GM18508 (cell line): ENCODE results near the gene CAPNS2.

Experiments used
- ATAC-seq: cut with Tn5 transposase; IDR thresholded peaks from one replicate; pipeline ENCODE4 v1.9.1; 2021; ENCODE audit warnings: moderate number of reproducible peaks; ENCODE audit not compliant: insufficient read depth, unreplicated experiment

Gene CAPNS2

DNA sequence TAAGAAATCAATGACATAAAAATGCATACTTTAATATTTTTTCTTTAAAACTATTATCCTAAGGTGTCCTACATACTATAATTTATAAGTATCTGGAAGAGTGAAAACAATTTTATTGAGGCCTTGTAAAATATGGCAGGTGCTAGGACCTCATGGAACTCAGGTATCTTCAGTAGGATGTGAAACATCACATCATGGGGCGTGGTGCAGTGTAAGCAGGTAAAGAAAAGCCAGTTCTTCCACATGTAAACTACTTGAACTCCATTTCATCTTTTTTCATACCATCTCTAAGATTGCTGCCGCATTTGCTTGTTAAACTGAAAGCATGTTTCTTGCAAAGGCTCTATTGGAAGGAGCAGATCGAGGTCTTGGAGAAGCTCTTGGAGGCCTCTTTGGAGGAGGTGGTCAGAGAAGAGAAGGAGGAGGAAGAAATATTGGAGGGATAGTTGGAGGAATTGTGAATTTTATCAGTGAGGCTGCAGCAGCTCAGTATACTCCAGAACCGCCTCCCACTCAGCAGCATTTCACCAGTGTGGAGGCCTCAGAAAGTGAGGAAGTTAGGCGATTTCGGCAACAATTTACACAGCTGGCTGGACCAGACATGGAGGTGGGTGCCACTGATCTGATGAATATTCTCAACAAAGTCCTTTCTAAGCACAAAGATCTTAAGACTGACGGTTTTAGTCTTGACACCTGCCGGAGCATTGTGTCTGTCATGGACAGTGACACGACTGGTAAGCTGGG is at the start of gene CAPNS2:
TSS of gene CAPNS2 (plus strand) at position 253 of the 744 bp plus-strand sequence. CDS start at position 326, 73 bp downstream.
- no peak for ATAC-seq

DNA sequence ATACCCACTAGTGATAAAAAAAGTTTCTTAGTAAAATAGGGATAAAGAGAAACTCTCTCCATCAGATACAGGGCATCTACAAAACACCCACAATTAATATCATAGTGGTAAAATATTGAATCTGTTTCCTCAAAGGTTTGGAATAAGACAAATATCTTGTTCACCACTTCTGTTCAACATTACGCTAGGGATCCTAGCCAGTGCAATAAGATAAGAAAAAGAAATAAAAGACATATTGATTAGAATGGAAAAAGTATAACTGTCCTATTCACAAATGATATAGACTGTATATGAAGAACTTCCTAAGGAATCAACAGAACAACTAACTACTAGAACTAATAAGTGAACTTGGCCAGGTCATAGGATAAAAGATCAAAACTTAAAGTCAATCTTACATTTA is 44.7 kb upstream of the CAPNS2 start:
- no peak for ATAC-seq

- no peak for ATAC-seq
Measured at GRCh38 chr16:55526441-55526840, 40.0 kb upstream of the CAPNS2 start.

- no peak for ATAC-seq
Measured at GRCh38 chr16:55527885-55528284, 38.6 kb upstream of the CAPNS2 start.

- ATAC-seq: no peak
Measured at GRCh38 chr16:55529018-55529417, 37.5 kb upstream of the CAPNS2 start.

- ATAC-seq: no peak
Measured at GRCh38 chr16:55530316-55530856, 36.1 kb upstream of the CAPNS2 start.

- no peak for ATAC-seq
Measured at GRCh38 chr16:55532227-55532626, 34.3 kb upstream of the CAPNS2 start.

GRCh38 chr16:55534756-55535155 is 31.7 kb upstream of the CAPNS2 start:
- no peak for ATAC-seq

- ATAC-seq: no peak
Measured at GRCh38 chr16:55539049-55539448, 27.4 kb upstream of the CAPNS2 start.

GRCh38 chr16:55539488-55539887 is 27.0 kb upstream of the CAPNS2 start:
- ATAC-seq: no peak

DNA sequence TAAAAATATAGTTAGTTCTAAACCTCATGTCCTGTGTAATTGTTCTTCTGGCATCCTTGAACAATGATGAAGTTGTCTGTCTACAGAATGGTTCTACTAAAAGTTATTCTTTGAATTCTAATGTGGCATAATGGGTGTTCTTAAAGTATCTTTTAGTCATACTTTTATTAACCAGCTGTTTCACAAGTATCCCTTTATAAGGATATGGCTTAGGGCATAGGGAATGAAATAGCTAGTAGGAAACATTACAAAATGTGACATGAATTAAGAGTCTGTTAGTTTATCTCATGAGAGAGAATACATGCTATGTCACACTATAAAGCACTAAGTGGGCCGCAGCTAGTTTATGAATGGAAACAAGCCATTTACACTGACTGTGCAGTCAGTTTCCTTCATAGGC is 26.3 kb upstream of the CAPNS2 start:
- no peak for ATAC-seq

- ATAC-seq: no peak
Measured at GRCh38 chr16:55542459-55543082, 23.9 kb upstream of the CAPNS2 start.

- no peak for ATAC-seq
Measured at GRCh38 chr16:55543472-55543871, 23.0 kb upstream of the CAPNS2 start.

DNA sequence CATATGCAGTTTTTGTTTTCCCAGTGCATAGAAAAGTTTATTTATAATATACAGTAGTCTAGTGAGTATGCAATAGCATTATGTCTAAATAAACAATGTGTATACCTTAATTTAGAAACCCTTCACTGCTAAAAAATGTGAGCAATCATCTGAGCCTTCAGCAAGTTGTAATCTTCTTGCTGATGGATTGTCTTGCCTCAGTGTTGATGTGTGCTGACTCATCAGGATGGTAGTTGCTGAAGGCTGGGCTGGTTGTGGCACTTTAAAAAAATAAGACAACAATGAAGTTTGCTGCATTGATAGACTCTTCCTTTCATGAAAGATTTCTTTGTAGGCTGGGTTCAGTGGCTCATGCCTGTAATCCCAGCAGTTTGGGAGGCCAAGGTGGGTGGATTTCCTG is 13.9 kb upstream of the CAPNS2 start:
- no peak for ATAC-seq

DNA sequence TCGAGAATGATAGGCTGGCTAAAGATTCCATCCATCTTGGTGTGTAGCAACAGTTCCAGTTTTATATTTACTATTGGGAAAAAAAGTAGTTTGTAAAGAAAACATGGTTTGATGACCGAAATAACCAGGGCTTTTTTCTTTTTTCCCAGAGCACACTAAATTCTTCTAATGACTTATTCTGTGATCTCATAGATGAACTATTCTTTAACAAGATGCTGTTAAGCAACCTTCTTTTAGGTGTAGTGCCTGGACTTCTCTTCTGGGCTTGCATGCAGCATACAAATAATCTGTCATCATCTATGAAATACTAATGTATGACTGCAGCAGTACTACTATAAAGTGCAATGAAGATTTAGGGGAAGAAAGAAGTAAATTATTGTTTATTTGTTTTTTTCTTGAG is 11.0 kb upstream of the CAPNS2 start:
- no peak for ATAC-seq

DNA sequence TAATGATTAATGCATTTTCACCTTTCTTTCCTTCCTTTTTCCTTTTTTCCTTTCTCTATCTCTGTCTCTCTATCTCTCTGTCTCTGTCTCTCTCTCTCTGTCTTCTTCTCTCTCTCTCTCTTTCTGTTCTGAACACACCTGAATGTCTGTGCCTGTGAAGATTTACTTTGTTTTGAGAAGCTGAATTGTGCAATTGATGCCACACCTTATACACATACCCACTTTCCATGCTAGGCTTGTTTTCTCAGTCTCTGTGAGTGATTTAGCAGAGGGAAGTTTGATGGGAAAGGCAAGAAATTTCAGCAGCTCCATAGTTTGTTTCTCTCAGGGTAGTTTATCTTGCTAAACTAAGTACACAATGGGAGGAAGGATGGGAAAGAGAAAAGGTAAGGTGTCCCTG is 9.3 kb upstream of the CAPNS2 start:
- no peak for ATAC-seq

- no peak for ATAC-seq
Measured at GRCh38 chr16:55559233-55559632, 7.3 kb upstream of the CAPNS2 start.

DNA sequence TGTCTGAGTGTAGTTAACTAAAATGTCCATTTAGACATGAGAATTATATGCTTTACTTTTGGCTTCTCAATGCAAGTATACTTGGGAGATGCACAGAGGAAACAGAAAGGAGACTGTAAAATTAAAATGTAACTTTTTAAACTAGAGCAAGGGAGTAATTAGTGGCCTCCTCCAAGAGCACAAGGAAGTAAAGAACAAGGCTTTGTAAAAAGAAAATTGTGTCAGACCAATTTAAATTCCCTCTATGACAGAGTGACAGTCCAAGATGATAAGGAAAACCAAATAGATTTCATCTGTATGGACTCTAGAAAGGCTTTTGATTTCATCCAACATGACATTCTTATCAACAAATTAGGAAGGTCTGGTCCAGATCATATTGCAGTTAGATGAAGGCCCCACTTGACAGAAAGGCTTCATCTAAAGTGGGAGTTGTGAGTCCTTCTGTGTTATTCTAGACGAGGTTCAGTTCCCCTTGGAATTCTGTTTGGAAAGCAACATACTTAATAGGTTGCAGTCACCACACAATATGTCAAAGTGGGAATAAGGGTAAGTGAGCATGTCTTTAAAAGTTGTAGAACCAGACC is 6.5 kb upstream of the CAPNS2 start:
- no peak for ATAC-seq

DNA sequence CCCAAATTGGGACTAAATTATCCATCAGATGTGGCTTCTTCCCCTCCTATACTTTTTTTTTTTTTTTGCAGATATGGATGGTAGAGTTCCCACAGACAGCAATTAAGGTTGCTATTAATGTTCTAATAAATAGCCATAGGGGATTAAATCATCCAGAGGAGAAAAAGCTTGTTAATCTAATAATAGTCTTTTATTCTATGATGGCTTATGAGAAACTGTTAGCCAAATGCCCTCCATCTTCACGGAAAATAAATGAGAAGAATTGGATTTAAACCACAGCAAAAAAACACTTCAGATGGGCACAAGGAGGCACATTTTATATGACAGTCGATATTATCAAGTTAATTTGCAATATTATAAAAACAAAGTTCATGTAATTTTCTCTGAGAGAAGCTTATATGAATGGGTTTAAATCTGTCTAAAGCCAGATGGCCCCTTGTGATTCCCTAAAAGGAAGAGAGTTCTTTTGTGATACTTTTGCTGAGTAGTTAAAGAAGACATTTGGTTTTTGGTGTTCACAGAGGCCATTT is 5.1 kb upstream of the CAPNS2 start:
- ATAC-seq: no peak

DNA sequence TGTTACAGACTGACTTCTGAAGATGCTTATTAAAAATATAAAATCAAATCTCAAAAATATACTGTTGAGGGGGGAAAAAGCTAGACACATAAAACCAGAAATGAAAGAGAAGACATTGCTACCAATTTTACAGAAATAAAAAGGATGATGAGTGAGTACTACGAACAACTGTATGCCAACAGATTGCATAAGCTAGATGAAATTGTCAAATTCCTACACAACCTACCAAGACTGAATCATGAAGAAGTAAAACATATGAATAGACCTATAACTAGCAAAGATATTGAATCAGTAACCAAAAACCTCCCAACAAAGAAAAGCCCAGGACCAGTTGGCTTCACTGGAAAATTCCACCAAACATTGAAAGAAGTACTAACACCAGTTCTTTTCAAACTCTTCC is 3.5 kb upstream of the CAPNS2 start:
- no peak for ATAC-seq

GRCh38 chr16:55563797-55564196 is 2.7 kb upstream of the CAPNS2 start:
- no peak for ATAC-seq
